HG03025 (cell line): Measurements from ENCODE around the gene CSF3R.

Experiments used
- ATAC-seq: cut with Tn5 transposase; IDR thresholded peaks from one replicate; pipeline ENCODE4 v1.9.1; 2021; ENCODE audit warnings: mild to moderate bottlenecking, moderate library complexity; ENCODE audit not compliant: unreplicated experiment, low FRiP score

Gene CSF3R

GRCh38 chr1:36432616-36433015 is 50.1 kb downstream of the CSF3R start:
- no peak for ATAC-seq

GRCh38 chr1:36425791-36426190 is 56.9 kb downstream of the CSF3R start:
- no peak for ATAC-seq

GRCh38 chr1:36421649-36422048 is 61.1 kb downstream of the CSF3R start:
- ATAC-seq = no peak

GRCh38 chr1:36420836-36421317 is 61.8 kb downstream of the CSF3R start:
- ATAC-seq = no peak

- ATAC-seq = no peak
Measured at GRCh38 chr1:36420409-36420808, 62.3 kb downstream of the CSF3R start.

- ATAC-seq = no peak
Measured at GRCh38 chr1:36419569-36419968, 63.1 kb downstream of the CSF3R start.

- no peak for ATAC-seq
Measured at GRCh38 chr1:36419140-36419539, 63.6 kb downstream of the CSF3R start.

GRCh38 chr1:36417931-36418330 is 64.8 kb downstream of the CSF3R start:
- ATAC-seq = no peak
